Epidermal melanocyte (primary cell): ENCODE data around the gene SIT1.
"Not testable (repeated sequence)": the region's sequence is repeated elsewhere in the genome, so short reads cannot be mapped to it uniquely, and the experiment has no call there.

Experiments used
- DNase-seq: peaks from one replicate; pipeline ENCODE4 v3.0.0; 2011; ENCODE audit warnings: low spot score; ENCODE audit not compliant: insufficient read length

SIT1 gene

GRCh38 chr9:35637427-35637955 is 13.2 kb downstream of the SIT1 start:
- not testable (repeated sequence) for DNase-seq

DNA sequence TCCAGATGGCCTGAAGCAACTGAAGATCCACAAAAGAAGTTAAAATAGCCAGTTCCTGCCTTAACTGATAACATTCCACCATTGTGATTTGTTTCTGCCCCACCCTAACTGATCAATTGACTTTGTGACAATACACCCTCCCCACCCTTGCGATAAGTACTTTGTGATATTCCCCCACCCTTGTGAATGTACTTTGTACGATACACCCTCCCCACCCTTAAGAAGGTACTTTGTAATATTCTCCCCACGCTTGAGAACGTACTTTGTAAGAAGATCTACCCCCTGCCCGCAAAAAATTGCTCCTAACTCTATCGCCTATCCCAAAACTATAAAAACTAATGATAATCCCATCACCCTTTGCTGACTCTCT is 13.9 kb downstream of the SIT1 start:
- not testable (repeated sequence) for DNase-seq

DNA sequence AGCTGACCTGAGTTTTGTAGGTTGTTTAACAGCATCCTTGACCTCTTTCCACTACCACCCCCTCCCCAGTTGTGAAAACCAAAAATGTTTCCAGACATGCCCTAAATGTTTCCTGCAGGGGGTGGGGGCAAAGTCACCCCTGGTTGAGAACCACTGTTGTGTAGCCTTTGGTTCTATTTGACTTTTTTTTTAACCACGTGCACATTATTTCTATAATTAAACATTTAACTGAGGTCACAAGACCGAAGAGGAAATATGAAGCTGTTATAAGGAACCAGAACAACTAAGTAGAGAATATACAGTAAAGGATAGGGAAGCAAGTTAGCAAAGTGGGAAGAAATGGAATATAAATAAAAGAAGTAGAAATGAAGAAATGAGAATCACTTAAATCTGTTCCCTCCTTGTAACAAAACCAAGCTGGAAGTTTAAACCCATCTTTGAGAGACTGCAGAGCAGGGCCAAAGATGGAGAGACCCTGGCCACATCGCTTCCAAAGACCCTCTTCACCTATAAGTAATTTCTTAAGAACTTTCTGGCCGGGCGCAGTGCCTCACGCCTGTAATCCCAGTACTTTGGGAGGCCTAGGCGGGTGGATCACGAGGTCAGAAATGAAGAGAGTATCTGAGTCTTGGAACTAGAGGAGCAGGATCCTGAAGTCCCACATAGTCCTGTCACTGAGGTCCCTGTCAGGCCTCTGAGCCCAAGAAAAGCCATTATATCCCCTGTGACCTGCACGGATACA is 14.4 kb downstream of the SIT1 start:
- no peak for DNase-seq

DNA sequence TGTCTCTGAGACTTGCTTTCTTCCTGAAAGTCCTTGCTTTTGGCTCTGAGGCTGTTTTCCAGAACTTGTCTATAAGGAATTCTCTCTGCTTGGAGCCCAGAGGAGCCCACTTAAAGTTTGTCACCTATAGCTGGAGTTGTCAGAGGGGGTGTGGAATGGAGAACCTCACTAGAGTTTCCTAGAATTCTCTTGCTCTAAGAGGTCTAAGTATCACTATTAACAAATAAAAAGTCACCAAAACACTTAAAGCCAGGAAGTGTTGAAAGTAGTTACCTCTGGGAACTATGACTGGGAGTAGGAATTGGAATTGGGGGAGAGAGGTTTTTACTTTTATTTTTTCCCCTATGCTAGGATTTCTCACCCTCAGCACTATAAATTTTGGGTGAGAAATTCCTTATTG is 15.0 kb downstream of the SIT1 start:
- no peak for DNase-seq

DNA sequence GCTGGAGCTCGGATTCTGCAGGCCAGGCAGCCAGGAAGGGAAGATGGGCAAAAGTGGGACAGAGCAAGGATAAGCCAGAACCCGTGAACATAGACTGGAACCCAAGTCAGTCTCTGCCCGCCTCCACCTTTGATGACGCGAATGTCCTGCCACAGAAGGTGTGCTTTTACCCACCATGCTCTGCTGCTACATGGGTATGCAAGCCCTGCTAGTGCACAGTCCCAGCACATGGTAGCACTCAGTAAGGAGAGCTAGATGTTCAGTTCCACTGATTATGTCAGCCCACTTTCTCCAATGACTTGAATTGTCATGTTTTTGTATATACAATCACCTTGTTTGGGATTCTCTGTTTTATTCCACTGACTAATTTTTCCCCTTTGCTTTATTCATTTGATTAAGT is 21.1 kb downstream of the SIT1 start:
- no peak for DNase-seq

DNA sequence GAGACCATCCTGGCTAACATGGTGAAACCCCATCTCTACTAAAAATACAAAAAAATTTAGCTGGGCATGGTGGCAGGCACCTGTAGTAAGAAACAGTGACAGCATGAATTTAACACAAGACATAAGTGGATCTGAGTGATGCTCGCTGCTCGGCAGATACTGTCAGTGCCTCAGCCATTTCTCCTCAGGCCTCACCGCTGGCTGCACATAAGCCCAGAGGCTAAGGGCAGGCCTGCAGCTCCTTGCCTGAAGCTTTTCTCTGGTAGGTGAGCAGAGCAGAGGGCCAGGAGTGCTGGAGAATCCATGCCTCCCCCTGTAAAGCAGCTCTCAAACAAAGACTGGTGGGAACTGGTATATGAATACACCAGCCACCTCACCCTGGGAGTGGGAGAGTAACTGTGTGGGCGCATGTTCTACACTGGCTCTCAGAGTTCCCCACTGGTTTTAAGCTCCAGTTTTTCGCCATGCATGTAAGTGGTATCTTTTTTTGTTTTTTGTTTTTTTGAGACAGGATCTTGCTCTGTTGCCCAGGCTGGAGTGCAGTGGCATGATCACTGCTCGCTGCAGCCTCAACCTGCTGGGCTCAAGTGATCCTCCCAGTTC is 22.2 kb downstream of the SIT1 start:
- no peak for DNase-seq

GRCh38 chr9:35627575-35627974 is 23.2 kb downstream of the SIT1 start:
- no peak for DNase-seq

GRCh38 chr9:35619800-35620158 is 31.0 kb downstream of the SIT1 start:
- no peak for DNase-seq

- DNase-seq, result no peak
These were observed 31.6 kb downstream of the SIT1 start for GRCh38 chr9:35618854-35619799.

DNA sequence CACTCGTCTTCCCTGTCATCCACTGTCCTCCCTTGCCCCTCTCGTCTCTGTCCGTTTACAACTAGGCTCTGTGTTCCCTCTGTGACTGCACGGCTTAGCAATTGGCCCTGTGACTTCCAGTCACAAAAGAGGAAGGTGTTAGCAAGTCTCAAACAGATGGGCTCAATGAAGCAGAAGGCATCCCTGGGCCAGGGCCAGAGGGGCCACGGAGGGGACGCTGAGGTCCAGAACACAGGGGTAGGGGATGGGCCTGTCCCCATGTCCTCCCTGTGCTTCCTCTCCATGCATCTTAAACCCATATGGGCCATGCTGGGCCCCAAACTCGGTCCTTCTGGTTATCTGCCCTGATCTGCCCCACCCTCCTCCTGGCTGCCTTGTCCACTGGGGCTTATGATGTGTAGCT is 32.4 kb downstream of the SIT1 start, which contains the start of gene CD72:
Gene CD72, minus strand, starts transcription at position 89 of the 403 bp plus-strand sequence. CDS start 110 bp downstream, outside the sequence.
- no peak for DNase-seq

DNA sequence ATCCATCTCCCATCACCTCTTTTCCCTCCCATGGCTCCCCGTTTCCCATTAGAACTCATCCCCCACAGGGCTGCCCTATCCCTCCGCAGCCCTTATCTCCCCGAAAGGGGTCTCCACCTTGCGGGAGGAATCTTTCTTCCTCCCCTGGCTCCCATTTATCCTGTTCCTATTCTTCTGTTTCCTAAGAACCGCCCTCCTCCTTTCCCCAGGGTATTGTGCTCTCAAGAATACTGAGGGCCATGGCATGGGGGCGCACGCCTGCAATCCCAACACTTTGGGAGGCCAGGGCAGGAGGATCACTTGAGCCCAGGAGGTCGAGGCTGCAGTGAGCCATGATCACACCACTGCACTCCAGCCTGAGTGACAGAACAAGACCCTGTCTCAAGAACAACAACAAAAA is 33.2 kb downstream of the SIT1 start:
- no peak for DNase-seq

- no peak for DNase-seq
These were observed 33.9 kb downstream of the SIT1 start for GRCh38 chr9:35616681-35617459.

DNA sequence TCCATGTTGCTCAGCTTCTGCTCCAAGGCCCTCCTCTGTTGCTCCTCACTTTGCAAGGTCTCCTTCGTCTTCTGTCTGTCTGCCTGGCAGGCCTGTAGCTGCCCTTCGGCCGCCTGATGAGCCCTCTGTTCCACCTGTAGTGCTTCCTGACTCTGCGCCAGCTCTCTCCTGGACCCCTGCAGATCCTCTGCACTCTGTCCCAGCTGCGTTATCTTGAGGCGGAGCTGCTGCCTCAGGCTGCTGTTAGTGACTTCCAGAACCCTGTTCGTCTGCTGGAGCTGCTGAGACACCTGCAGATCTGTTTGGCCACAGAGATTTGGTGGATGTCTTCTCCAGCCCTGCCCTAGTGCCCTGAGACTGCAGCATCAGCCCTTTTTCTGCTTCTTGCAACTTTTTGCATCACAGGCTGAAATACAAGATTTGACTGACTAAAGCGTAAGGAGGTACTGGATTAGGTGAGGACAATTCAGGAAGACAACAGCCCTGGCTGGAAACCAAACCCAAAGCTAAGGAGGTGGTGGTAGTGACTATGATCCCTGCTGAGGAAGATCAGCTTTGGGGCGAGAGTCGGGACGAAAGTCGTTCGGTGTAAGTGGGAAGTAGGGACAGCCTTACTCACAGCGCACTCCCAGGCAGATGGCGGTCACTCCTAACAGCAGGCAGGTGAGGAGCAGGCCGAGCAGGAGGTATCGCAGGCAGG is 34.6 kb downstream of the SIT1 start:
- no peak for DNase-seq

- no peak for DNase-seq
These were observed 37.9 kb downstream of the SIT1 start for GRCh38 chr9:35612843-35613242.

GRCh38 chr9:35612066-35612465 is 38.7 kb downstream of the SIT1 start:
- not testable (repeated sequence) for DNase-seq

DNA sequence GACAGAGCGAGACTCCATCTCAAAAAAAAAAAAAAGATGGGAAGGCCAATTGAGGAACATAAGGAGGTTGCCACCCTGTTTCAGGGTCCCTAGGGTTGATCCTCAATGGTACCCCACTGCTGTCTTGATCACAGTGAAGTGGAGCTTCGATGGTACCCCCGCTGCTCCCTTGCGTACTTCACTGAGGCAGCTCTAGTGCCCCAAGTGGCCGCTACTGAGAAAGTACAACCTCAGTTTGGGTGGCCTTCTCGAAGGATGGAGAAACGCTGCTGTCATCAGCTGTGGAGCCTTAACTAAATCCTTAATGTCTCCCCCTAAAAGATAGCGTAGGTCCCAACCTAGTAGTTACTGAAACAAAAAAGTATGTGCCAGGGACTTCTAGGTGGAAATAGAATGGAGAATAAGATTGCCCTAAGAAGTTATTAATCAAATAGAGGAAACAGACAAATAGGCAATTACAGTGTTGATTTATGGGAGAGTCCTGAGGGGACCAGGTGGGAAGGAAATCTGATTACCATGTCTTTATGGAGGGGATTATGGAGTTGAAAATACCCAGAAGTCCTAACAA is 39.4 kb downstream of the SIT1 start:
- DNase-seq, result no peak

- DNase-seq, result no peak
These were observed 40.9 kb downstream of the SIT1 start for GRCh38 chr9:35609820-35610163.

- DNase-seq, result no peak
These were observed 41.5 kb downstream of the SIT1 start for GRCh38 chr9:35609001-35609819.

DNA sequence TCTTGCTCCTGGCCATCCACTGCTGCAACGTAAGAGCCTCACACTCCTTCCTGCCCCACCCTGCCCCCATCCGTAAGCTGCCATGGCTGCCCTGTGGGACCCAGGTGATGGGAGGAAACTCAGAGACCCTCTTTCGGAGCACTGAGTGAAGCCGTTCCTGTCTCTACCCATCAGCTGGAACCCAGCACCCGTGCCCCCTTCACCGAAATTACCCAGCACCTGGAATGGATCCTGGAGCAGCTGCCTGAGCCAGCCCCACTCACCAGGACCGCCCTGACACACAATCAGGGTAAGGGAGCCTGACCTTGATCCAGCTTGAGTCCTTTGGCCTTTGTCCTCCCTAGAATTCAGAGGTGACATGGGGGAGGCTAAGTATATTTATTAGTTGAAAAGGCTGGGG is 42.5 kb downstream of the SIT1 start:
- DNase-seq, result no peak
